Neutrophil (primary cell): ENCODE data around the gene PARD3.

ENCODE experiments used
- H3K27ac ChIP-seq: fragments of 200-600 bp; sonication (generic); 2 replicates; pipeline ENCODE4 v1.5.1; 2016; ENCODE audit warnings: mild to moderate bottlenecking, moderate library complexity
- H3K27me3 ChIP-seq: fragments of 200-600 bp; sonication (generic); 2 replicates; pipeline ENCODE4 v1.6.0; 2016; ENCODE audit warnings: mild to moderate bottlenecking
- H3K36me3 ChIP-seq: fragments of 200-600 bp; sonication (generic); 2 replicates; pipeline ENCODE4 v1.5.1; 2017
- H3K4me1 ChIP-seq, 2 experiments: fragments of 200-600 bp in 1 of 2; sonication (generic) in 1 of 2; 1 replicate in 1 of 2; 2 replicates in 1 of 2; pipeline versions ENCODE4 v1.5.1 to v1.6.1; 2013 to 2016; ENCODE audit warnings: low read depth in 1 of 2, low read length in 1 of 2, mild to moderate bottlenecking in 1 of 2, moderate library complexity in 1 of 2; ENCODE audit not compliant: control insufficient read depth in 1 of 2, insufficient read depth in 1 of 2
- H3K4me3 ChIP-seq, 2 experiments: fragments of 200-600 bp in 1 of 2; sonication (generic) in 1 of 2; 1 replicate in 1 of 2; 2 replicates in 1 of 2; pipeline ENCODE4 v1.5.1; 2013 to 2016; ENCODE audit warnings: low read depth in 1 of 2, low read length in 1 of 2, mild to moderate bottlenecking in 1 of 2, moderate library complexity in 1 of 2
- H3K9me3 ChIP-seq: fragments of 200-600 bp; sonication (generic); 2 replicates; pipeline ENCODE4 v1.5.1; 2016
- TF ChIP-seq, protein P1 (sequence below): fragments of 200-600 bp; sonication (generic); IDR thresholded peaks from 2 replicates; pipeline ENCODE4 v1.5.1; 2016; ENCODE audit warnings: antibody characterized with exemption

Gene PARD3

DNA sequence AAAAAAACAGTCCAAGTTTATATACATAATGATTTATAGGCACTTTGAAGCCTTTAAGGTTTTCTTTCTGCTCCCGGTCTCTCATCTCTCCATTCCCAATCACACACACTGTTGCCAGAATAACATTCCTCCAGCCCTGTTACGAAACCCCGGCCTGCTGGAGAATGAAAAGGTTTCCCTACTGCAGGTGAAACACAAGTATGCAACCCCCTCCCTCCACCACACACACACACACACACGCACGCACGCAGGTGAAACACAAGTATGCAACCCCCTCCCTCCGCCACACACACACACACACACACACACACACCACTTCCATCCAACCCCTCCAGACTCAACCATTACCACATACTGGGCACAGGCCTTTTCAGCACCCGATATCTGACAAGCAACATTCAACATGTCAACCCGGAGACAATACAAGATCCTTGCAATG lies 87.5 kb downstream of the PARD3 start:
- H3K27me3 ChIP-seq, result peaks cover 16% of the 10 kb centered on the region
- no peaks in the 10 kb centered on the region for H3K36me3 ChIP-seq
- no peaks in the 10 kb centered on the region for H3K9me3 ChIP-seq
- H3K4me3 ChIP-seq, result no peak overlapping the region
- H3K27ac ChIP-seq, result no peak overlapping the region
- TF ChIP-seq, protein P1, sequence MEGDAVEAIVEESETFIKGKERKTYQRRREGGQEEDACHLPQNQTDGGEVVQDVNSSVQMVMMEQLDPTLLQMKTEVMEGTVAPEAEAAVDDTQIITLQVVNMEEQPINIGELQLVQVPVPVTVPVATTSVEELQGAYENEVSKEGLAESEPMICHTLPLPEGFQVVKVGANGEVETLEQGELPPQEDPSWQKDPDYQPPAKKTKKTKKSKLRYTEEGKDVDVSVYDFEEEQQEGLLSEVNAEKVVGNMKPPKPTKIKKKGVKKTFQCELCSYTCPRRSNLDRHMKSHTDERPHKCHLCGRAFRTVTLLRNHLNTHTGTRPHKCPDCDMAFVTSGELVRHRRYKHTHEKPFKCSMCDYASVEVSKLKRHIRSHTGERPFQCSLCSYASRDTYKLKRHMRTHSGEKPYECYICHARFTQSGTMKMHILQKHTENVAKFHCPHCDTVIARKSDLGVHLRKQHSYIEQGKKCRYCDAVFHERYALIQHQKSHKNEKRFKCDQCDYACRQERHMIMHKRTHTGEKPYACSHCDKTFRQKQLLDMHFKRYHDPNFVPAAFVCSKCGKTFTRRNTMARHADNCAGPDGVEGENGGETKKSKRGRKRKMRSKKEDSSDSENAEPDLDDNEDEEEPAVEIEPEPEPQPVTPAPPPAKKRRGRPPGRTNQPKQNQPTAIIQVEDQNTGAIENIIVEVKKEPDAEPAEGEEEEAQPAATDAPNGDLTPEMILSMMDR, result no peak
- no peaks in the 10 kb centered on the region for H3K4me1 ChIP-seq

- Histone ChIP-seq H3K4me1 (no peaks in the 10 kb centered on the region), H3K9me3 (no peaks in the 10 kb centered on the region), H3K4me3 (no peak overlapping the region), H3K27ac (no peak overlapping the region), H3K36me3 (no peaks in the 10 kb centered on the region), H3K27me3 (peaks cover 17% of the 10 kb centered on the region)
- TF ChIP-seq, protein P1, result no peak
Measured at GRCh38 chr10:34726862-34727261, 88.2 kb downstream of the PARD3 start.

DNA sequence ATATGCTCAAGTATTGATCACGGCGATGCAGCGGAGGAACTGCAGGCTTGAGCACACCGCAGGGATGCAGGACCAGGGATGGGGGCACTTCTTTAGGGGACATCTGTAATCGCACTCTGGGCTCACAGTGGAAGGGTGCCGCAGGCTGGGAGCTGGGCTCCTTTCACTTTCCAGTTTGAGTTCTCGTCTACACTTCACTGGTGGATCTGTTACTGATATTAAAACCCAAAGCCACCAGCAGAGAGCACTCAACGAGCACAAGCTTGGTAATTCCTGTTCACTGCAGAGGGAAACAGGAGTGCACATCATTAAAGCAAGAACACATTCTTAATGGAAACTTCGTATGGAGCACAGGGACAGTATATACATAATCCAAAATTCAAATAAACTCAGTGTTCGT lies 91.3 kb downstream of the PARD3 start:
- TF ChIP-seq, protein P1, result no peak
- Histone ChIP-seq H3K4me1 (no peaks in the 10 kb centered on the region), H3K36me3 (no peaks in the 10 kb centered on the region), H3K4me3 (no peak overlapping the region), H3K27ac (no peak overlapping the region), H3K27me3 (peaks cover 18% of the 10 kb centered on the region), H3K9me3 (no peaks in the 10 kb centered on the region)

- no peaks in the 10 kb centered on the region for H3K9me3 ChIP-seq
- H3K27me3 ChIP-seq, result peaks cover 13% of the 10 kb centered on the region
- no peaks in the 10 kb centered on the region for H3K36me3 ChIP-seq
- H3K27ac ChIP-seq, result no peak overlapping the region
- H3K4me3 ChIP-seq, result no peak overlapping the region
- TF ChIP-seq, protein P1, result no peak
- H3K4me1 ChIP-seq, result no peaks in the 10 kb centered on the region
Measured at GRCh38 chr10:34722404-34722803, 92.7 kb downstream of the PARD3 start.

- Histone ChIP-seq H3K4me1 (no peaks in the 10 kb centered on the region), H3K4me3 (no peak overlapping the region), H3K27me3 (peaks cover 13% of the 10 kb centered on the region), H3K9me3 (no peaks in the 10 kb centered on the region), H3K36me3 (no peaks in the 10 kb centered on the region), H3K27ac (no peak overlapping the region)
- TF ChIP-seq, protein P1, result no peak
Measured at GRCh38 chr10:34721208-34721840, 93.8 kb downstream of the PARD3 start.
